HL-60 (cell line): ENCODE results near the gene LIPA.

Source experiments
- DNase-seq, 2 experiments: peaks; one replicate each; pipeline ENCODE4 v3.0.0-alpha.2; 2010 to 2020; ENCODE audit warnings: low read depth in 1 of 2, low spot score in 1 of 2
- H3K27ac ChIP-seq: fragments of 250-450 bp; sonication (Bioruptor Pico); replicated peaks from 2 replicates; pipeline ENCODE4 v1.5.1; 2020; ENCODE audit warnings: mild to moderate bottlenecking, moderate library complexity
- H3K27me3 ChIP-seq: fragments of 250-450 bp; sonication (Bioruptor Pico); 2 replicates; pipeline ENCODE4 v1.5.1; 2021; ENCODE audit warnings: mild to moderate bottlenecking, moderate library complexity; ENCODE audit not compliant: insufficient read depth, poor library complexity, severe bottlenecking
- H3K4me3 ChIP-seq: replicated peaks from 2 replicates; pipeline ENCODE4 v1.5.1; 2011; ENCODE audit warnings: mild to moderate bottlenecking, control low read depth, low read length; ENCODE audit not compliant: insufficient read depth
- GABPA ChIP-seq: IDR thresholded peaks from 2 replicates; pipeline ENCODE4 v1.6.1; 2012; ENCODE audit warnings: low read depth
- POLR2AphosphoS5 ChIP-seq: IDR thresholded peaks from 2 replicates; pipeline ENCODE4 v1.6.1; 2012; ENCODE audit warnings: low read depth
- SPI1 ChIP-seq: IDR thresholded peaks from 2 replicates; pipeline ENCODE4 v1.6.1; 2012; ENCODE audit warnings: low read depth, mild to moderate bottlenecking, borderline replicate concordance
- TF ChIP-seq, protein P1 (sequence below): IDR thresholded peaks from one replicate; pipeline ENCODE4 v1.5.1; 2011; ENCODE audit warnings: low read length, control low read depth, inconsistent platforms; ENCODE audit not compliant: insufficient read depth
- TF ChIP-seq, protein P2 (sequence below): IDR thresholded peaks from 2 replicates; pipeline ENCODE4 v1.6.1; 2012; ENCODE audit warnings: low read depth; ENCODE audit not compliant: insufficient replicate concordance

The LIPA gene

GRCh38 chr10:89213191-89213808, 38.3 kb downstream of the LIPA start:
- Histone ChIP-seq H3K4me3 (no peak overlapping the region), H3K27ac (no peak overlapping the region), H3K27me3 (peaks cover 12% of the 10 kb centered on the region)
- peak in 1 of 2 experiments; percentile 16 for DNase-seq
- TF ChIP-seq, protein P1, sequence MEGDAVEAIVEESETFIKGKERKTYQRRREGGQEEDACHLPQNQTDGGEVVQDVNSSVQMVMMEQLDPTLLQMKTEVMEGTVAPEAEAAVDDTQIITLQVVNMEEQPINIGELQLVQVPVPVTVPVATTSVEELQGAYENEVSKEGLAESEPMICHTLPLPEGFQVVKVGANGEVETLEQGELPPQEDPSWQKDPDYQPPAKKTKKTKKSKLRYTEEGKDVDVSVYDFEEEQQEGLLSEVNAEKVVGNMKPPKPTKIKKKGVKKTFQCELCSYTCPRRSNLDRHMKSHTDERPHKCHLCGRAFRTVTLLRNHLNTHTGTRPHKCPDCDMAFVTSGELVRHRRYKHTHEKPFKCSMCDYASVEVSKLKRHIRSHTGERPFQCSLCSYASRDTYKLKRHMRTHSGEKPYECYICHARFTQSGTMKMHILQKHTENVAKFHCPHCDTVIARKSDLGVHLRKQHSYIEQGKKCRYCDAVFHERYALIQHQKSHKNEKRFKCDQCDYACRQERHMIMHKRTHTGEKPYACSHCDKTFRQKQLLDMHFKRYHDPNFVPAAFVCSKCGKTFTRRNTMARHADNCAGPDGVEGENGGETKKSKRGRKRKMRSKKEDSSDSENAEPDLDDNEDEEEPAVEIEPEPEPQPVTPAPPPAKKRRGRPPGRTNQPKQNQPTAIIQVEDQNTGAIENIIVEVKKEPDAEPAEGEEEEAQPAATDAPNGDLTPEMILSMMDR, result peak; percentile 15
- TF ChIP-seq, protein P2, sequence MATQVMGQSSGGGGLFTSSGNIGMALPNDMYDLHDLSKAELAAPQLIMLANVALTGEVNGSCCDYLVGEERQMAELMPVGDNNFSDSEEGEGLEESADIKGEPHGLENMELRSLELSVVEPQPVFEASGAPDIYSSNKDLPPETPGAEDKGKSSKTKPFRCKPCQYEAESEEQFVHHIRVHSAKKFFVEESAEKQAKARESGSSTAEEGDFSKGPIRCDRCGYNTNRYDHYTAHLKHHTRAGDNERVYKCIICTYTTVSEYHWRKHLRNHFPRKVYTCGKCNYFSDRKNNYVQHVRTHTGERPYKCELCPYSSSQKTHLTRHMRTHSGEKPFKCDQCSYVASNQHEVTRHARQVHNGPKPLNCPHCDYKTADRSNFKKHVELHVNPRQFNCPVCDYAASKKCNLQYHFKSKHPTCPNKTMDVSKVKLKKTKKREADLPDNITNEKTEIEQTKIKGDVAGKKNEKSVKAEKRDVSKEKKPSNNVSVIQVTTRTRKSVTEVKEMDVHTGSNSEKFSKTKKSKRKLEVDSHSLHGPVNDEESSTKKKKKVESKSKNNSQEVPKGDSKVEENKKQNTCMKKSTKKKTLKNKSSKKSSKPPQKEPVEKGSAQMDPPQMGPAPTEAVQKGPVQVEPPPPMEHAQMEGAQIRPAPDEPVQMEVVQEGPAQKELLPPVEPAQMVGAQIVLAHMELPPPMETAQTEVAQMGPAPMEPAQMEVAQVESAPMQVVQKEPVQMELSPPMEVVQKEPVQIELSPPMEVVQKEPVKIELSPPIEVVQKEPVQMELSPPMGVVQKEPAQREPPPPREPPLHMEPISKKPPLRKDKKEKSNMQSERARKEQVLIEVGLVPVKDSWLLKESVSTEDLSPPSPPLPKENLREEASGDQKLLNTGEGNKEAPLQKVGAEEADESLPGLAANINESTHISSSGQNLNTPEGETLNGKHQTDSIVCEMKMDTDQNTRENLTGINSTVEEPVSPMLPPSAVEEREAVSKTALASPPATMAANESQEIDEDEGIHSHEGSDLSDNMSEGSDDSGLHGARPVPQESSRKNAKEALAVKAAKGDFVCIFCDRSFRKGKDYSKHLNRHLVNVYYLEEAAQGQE, result no peak
- TF ChIP-seq POLR2AphosphoS5 (no peak), GABPA (no peak), SPI1 (no peak)

DNA sequence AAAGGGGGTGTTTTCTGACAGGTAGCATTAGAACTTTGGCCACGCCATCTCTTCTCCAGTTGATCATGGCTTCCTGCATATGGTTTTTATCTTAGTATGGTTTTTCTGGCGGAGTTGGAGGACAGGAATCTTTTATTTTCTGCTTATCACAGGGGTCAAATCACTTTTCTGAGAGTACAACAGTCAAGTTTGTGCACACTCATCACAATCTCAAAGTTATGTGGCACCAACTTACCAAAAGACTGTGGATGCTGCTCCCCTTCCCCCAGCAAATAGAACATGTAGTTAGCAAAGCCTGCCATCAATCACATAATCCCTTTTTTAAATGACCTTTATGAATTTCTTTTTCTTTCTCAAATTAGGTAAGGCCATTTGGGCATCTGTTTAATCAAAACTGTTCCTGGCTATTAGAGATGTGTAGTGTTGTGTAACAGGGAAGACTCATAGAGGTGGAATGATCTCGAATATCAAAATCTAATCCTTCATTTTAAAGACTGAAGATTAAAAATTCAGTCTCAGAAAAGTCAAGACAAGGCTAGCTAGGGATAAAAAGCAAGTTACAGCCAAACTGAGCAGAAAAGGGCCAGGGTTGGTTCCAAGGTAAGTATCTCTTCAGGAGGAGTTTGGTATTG, 40.7 kb downstream of the LIPA start:
- Histone ChIP-seq H3K27ac (no peak overlapping the region), H3K4me3 (no peak overlapping the region), H3K27me3 (peaks cover 32% of the 10 kb centered on the region)
- no peak for DNase-seq
- TF ChIP-seq, protein P1, result no peak
- TF ChIP-seq GABPA (no peak), POLR2AphosphoS5 (no peak), SPI1 (no peak)
- TF ChIP-seq, protein P2, result no peak

DNA sequence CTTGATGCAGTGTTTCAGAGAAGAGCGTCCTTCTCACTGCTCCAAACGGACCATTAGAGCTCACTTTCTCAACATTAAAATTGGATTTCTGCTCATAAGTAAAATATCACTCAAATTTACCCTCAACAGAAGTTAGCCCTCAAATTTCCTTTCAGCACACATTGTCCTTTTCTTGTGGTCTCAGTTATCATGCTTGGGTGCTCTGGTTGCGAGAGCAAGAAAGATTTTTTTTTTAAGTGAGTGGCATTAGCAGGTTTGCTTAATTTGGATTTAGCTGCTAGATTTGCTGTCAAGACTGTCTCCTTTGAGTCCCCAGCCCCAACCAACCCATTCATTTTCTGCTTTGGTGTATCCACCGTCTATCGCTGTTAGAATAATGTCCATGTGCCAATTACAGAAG, 41.9 kb downstream of the LIPA start:
- Histone ChIP-seq H3K4me3 (no peak overlapping the region), H3K27me3 (peaks cover 40% of the 10 kb centered on the region), H3K27ac (no peak overlapping the region)
- no peak for DNase-seq
- no peak for TF ChIP-seq POLR2AphosphoS5
- TF ChIP-seq, protein P1, result no peak
- no peak for TF ChIP-seq GABPA
- TF ChIP-seq SPI1, result no peak
- TF ChIP-seq, protein P2, result no peak
